WTC11 (cell line): ENCODE data around the gene DYNC1I1. TPM values are rescaled to one million over a fixed set of nuclear protein-coding genes. Genes with fewer than 3 reads are reported as not detected.

ENCODE experiments used
- ATAC-seq: fragments of 200-7000 bp; cut with Tn5 transposase; 2 replicates; pipeline ENCODE4 v1.10.0; 2021; ENCODE audit warnings: mild to moderate bottlenecking, moderate library complexity
- CTCF ChIA-PET: fragments of 300-600 bp; sonication (Branson Sonifier 250); formaldehyde crosslinking; loops from one replicate; lab custom pipeline; 2021; ENCODE audit warnings: antibody characterized with exemption; lab: Charles Lee
- POLR2A ChIA-PET: fragments of 350-600 bp; sonication (Branson Sonifier 250); formaldehyde crosslinking; loops from one replicate; lab custom pipeline; 2021; ENCODE audit warnings: antibody characterized with exemption; lab: Charles Lee
- DNase-seq: peaks from one replicate; pipeline ENCODE4 v3.0.0; 2021; ENCODE audit warnings: low spot score
- H3K27ac Mint-ChIP-seq: 2 replicates; pipeline ENCODE4 v1.8.0; 2021; ENCODE audit warnings: mixed read lengths
- H3K27me3 Mint-ChIP-seq: 2 replicates; pipeline ENCODE4 v1.8.0; 2021; ENCODE audit warnings: low read depth, mild to moderate bottlenecking, moderate library complexity, mixed read lengths
- H3K36me3 Mint-ChIP-seq: 2 replicates; pipeline ENCODE4 v1.8.0; 2021; ENCODE audit warnings: mixed read lengths
- H3K4me1 Mint-ChIP-seq: 2 replicates; pipeline ENCODE4 v1.8.0; 2022; ENCODE audit warnings: mixed read lengths
- H3K4me3 Mint-ChIP-seq: 2 replicates; pipeline ENCODE4 v1.8.0; 2021; ENCODE audit warnings: mild to moderate bottlenecking, moderate library complexity, mixed read lengths
- H3K9me3 Mint-ChIP-seq: 2 replicates; pipeline ENCODE4 v1.8.0; 2021; ENCODE audit warnings: mixed read lengths
- AFF4 ChIP-seq: sonication (generic); formaldehyde crosslinking; IDR thresholded peaks from 2 replicates; pipeline ENCODE4 v1.8.1; 2023; ENCODE audit warnings: mild to moderate bottlenecking, missing genetic modification reagents, borderline replicate concordance
- CBFB ChIP-seq: sonication (generic); formaldehyde crosslinking; IDR thresholded peaks from 2 replicates; pipeline ENCODE4 v1.8.1; 2022; ENCODE audit warnings: mild to moderate bottlenecking, low read depth, missing genetic modification reagents
- E2F1 ChIP-seq: sonication (generic); formaldehyde crosslinking; IDR thresholded peaks from 2 replicates; pipeline ENCODE4 v1.8.0; 2022; ENCODE audit warnings: mild to moderate bottlenecking, missing genetic modification reagents
- ELF4 ChIP-seq: sonication (generic); formaldehyde crosslinking; IDR thresholded peaks from 2 replicates; pipeline ENCODE4 v1.8.1; 2022; ENCODE audit warnings: low read depth, mild to moderate bottlenecking, moderate library complexity, missing genetic modification reagents
- ERG ChIP-seq: fragments of 250-450 bp; sonication (Bioruptor Pico); IDR thresholded peaks from 2 replicates; pipeline ENCODE4 v1.8.0; 2021; ENCODE audit warnings: mild to moderate bottlenecking
- HMGA2 ChIP-seq: fragments of 250-450 bp; sonication (Bioruptor Pico); IDR thresholded peaks from 2 replicates; pipeline ENCODE4 v1.4.0; 2021; ENCODE audit warnings: mild to moderate bottlenecking, moderate library complexity
- IRF2 ChIP-seq: sonication (generic); formaldehyde crosslinking; IDR thresholded peaks from 2 replicates; pipeline ENCODE4 v1.8.0; 2022; ENCODE audit warnings: low read depth, missing genetic modification reagents, borderline replicate concordance
- KAT7 ChIP-seq: sonication (generic); formaldehyde crosslinking; IDR thresholded peaks from 2 replicates; pipeline ENCODE4 v1.8.1; 2023; ENCODE audit warnings: missing genetic modification reagents, mild to moderate bottlenecking, borderline replicate concordance
- NR3C1 ChIP-seq: sonication (generic); formaldehyde crosslinking; conservative IDR thresholded peaks from 2 replicates; pipeline ENCODE4 v1.8.1; 2023; ENCODE audit warnings: low read depth, mild to moderate bottlenecking, missing genetic modification reagents
- PRDM15 ChIP-seq: sonication (generic); formaldehyde crosslinking; IDR thresholded peaks from 2 replicates; pipeline ENCODE4 v1.8.0; 2022; ENCODE audit warnings: missing genetic modification reagents
- PREB ChIP-seq: sonication (generic); formaldehyde crosslinking; IDR thresholded peaks from 2 replicates; pipeline ENCODE4 v1.8.1; 2022; ENCODE audit warnings: mild to moderate bottlenecking, missing genetic modification reagents, moderate library complexity, borderline replicate concordance
- RELA ChIP-seq: sonication (generic); formaldehyde crosslinking; IDR thresholded peaks from 2 replicates; pipeline ENCODE4 v1.8.1; 2022; ENCODE audit warnings: missing genetic modification reagents, mild to moderate bottlenecking, borderline replicate concordance
- RORB ChIP-seq: fragments of 250-450 bp; sonication (Bioruptor Pico); IDR thresholded peaks from 2 replicates; pipeline ENCODE4 v1.9.0; 2021; ENCODE audit warnings: mild to moderate bottlenecking
- SOX15 ChIP-seq: fragments of 250-450 bp; sonication (Bioruptor Pico); IDR thresholded peaks from 2 replicates; pipeline ENCODE4 v1.9.0; 2021; ENCODE audit warnings: mild to moderate bottlenecking
- TCF7 ChIP-seq: sonication (generic); formaldehyde crosslinking; IDR thresholded peaks from 2 replicates; pipeline ENCODE4 v1.8.0; 2022; ENCODE audit warnings: mild to moderate bottlenecking, low read depth, missing genetic modification reagents, moderate library complexity
- USF2 ChIP-seq: sonication (generic); formaldehyde crosslinking; IDR thresholded peaks from 2 replicates; pipeline ENCODE4 v1.8.1; 2023; ENCODE audit warnings: mild to moderate bottlenecking, missing genetic modification reagents, moderate library complexity
- ZBTB21 ChIP-seq: sonication (generic); formaldehyde crosslinking; IDR thresholded peaks from 2 replicates; pipeline ENCODE4 v1.8.1; 2023; ENCODE audit warnings: mild to moderate bottlenecking, missing genetic modification reagents, borderline replicate concordance
- ZNF121 ChIP-seq: sonication (generic); formaldehyde crosslinking; IDR thresholded peaks from 2 replicates; pipeline ENCODE4 v1.8.0; 2023; ENCODE audit warnings: missing genetic modification reagents
- ZNF317 ChIP-seq: sonication (generic); formaldehyde crosslinking; IDR thresholded peaks from 2 replicates; pipeline ENCODE4 v1.8.1; 2023; ENCODE audit warnings: low read depth, mild to moderate bottlenecking, moderate library complexity, missing genetic modification reagents, borderline replicate concordance
- ZNF671 ChIP-seq: fragments of 250-450 bp; sonication (Bioruptor Pico); IDR thresholded peaks from 2 replicates; pipeline ENCODE4 v1.8.0; 2021; ENCODE audit warnings: mild to moderate bottlenecking
- total RNA-seq: library from RNA; stranded (reverse); gene quantifications from 3 replicates; pipeline ENCODE4 v1.2.3, GENCODE V29; 2021

The DYNC1I1 gene
- total RNA-seq, 1 experiment from 2014 or later = 2.8 TPM

- TF ChIP-seq PRDM15 (CRISPR knock-in tag) = no peak
Observed at GRCh38 chr7:95805909-95806308, 33.6 kb downstream of the DYNC1I1 start (continued).

- ChIA-PET POLR2A (no interaction called here), CTCF (interaction anchor here (1.2 to 3.2 kb wide), 4 partner anchors 12 to 83 kb away, joined by 3 to 17 read pairs (median 6); no protein-coding TSS in a partner anchor)
- no peak for ATAC-seq
- no peak for DNase-seq
- Mint-ChIP-seq H3K27me3 (no peaks in the 10 kb centered on the region), H3K9me3 (no peaks in the 10 kb centered on the region), H3K4me3 (no peak overlapping the region), H3K4me1 (peaks cover 16% of the 10 kb centered on the region), H3K36me3 (no peaks in the 10 kb centered on the region), H3K27ac (no peak overlapping the region)
- TF ChIP-seq USF2 (CRISPR knock-in tag) = no peak
- no peak for TF ChIP-seq KAT7 (CRISPR knock-in tag)
- TF ChIP-seq ELF4 (CRISPR knock-in tag) = no peak
- no peak for TF ChIP-seq E2F1 (CRISPR knock-in tag)
- no peak for TF ChIP-seq NR3C1
- TF ChIP-seq TCF7 (CRISPR knock-in tag) = no peak
- TF ChIP-seq HMGA2 = no peak
- no peak for TF ChIP-seq ZNF671 (CRISPR knock-in tag)
- TF ChIP-seq PREB (CRISPR knock-in tag) = no peak
Observed at GRCh38 chr7:95808396-95808795, 36.0 kb downstream of the DYNC1I1 start.

GRCh38 chr7:95811846-95812445 is 39.6 kb downstream of the DYNC1I1 start:
- Mint-ChIP-seq H3K9me3 (no peaks in the 10 kb centered on the region), H3K27me3 (no peaks in the 10 kb centered on the region), H3K4me3 (no peak overlapping the region), H3K36me3 (no peaks in the 10 kb centered on the region), H3K27ac (no peak overlapping the region), H3K4me1 (peaks cover 16% of the 10 kb centered on the region)
- ChIA-PET CTCF (interaction anchor here (0.5 to 3.9 kb wide), 7 partner anchors 17 to 267 kb away, joined by 3 to 15 read pairs (median 3); no protein-coding TSS in a partner anchor), POLR2A (no interaction called here)
- DNase-seq = no peak
- ATAC-seq = no peak
- TF ChIP-seq RORB (CRISPR knock-in tag) (no peak), AFF4 (CRISPR knock-in tag) (no peak), ZNF121 (CRISPR knock-in tag) (no peak), RELA (no peak), IRF2 (no peak), ZBTB21 (no peak), ERG (no peak), ZNF317 (CRISPR knock-in tag) (no peak), HMGA2 (no peak), CBFB (CRISPR knock-in tag) (no peak), SOX15 (CRISPR knock-in tag) (no peak)
